Activated CD8-positive, alpha-beta memory T cell treated with anti-CD3 and anti-CD28 coated beads for 24 hours (primary cell): ENCODE measurements around the gene VGLL3.
"Not testable (repeated sequence)": the region's sequence is repeated elsewhere in the genome, so short reads cannot be mapped to it uniquely, and the experiment has no call there.

ENCODE experiments used
- DNase-seq: peaks from one replicate; pipeline ENCODE4 v3.0.0-alpha.2; 2020

VGLL3 gene, protein sequence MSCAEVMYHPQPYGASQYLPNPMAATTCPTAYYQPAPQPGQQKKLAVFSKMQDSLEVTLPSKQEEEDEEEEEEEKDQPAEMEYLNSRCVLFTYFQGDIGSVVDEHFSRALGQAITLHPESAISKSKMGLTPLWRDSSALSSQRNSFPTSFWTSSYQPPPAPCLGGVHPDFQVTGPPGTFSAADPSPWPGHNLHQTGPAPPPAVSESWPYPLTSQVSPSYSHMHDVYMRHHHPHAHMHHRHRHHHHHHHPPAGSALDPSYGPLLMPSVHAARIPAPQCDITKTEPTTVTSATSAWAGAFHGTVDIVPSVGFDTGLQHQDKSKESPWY

DNA sequence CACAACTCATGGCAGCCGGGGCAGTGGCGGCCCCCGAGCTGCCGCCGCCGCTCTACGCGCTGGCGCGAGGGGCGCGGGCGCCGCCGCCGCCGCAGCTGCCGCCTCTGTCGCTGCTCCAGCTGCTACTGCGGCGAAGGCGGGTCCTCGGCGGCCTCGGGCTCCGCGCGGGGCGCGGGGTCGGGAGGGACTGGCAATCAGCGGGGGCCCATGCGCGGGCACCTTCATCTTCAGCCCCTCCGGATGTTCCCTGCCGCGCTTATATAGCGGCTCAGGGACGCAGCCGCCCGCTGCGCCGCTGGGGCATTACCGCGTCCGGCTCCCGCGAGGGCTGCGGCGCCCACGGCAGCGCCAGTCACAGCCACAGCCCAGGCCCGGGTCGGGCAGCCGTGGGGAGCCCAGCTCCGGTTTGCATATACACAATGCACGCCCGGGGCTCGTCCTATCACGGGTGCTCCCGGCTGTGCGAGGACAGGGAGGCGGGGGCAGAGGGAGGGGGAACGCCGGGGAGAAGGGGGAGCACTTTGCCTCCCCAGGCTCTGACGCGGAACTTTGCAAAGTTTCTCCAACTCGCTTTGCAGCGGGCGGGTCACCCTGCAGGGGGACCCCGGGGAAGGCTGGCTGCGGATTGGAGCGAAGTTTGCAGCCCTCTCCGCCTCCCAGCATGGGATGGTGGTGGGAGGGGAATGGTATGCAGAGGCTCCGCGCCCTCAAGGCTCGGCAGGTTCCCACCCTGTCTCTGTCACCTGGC, at the start of gene VGLL3:
Gene VGLL3, minus strand, starts transcription at position 416 of the 748 bp plus-strand sequence. Its CDS starts 406 bp downstream, at position 10.
- DNase-seq = no peak

DNA sequence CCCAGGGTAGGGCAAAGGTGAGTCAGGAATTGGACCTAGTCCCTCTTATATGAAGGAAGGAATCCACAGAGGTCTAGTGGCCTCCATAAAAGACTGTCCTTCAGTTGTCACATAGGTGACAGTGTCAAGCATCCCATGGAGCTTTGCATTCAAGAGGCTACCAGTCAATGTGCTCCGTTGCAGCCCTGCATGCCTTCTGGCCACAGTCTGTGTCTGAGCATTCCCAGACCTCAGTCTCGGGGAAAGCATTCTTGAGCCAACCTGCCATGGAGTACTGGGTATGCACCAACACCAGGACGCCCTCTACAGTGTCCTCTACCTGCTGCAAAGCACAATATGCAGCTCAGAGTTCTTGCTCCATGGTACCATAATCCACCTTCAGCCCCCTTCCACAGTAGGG, 46.7 kb upstream of the VGLL3 start:
- DNase-seq = no peak

GRCh38 chr3:87036671-87037070, 45.7 kb upstream of the VGLL3 start:
- no peak for DNase-seq

DNA sequence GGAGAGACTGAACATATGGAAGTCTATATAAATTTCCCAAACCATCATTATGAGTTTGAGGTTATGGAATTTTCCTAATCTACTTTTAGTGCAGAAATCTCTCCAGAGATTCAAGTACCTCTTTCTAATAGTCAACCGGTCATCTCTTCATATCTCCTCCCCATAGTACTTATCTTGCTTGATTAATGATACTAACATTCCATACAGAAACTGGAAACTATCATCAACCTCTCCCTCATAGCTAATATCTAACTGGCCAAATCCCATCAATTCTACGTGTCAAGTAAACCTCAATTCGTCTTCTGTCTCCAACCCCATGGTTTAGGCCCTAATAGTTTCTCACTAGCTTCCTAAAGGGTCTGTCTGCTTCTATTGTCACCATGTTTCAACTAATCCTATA, 44.4 kb upstream of the VGLL3 start:
- no peak for DNase-seq

GRCh38 chr3:87033205-87033604, 42.3 kb upstream of the VGLL3 start:
- DNase-seq = no peak

GRCh38 chr3:87025661-87026645, 35.0 kb upstream of the VGLL3 start:
- DNase-seq = no peak

- DNase-seq = not testable (repeated sequence)
Observed at GRCh38 chr3:87017370-87017769, 26.4 kb upstream of the VGLL3 start.

- no peak for DNase-seq
Observed at GRCh38 chr3:87009271-87009670, 18.3 kb upstream of the VGLL3 start.

GRCh38 chr3:87006844-87007439, 16.0 kb upstream of the VGLL3 start:
- DNase-seq = no peak

GRCh38 chr3:87004883-87005282, 13.9 kb upstream of the VGLL3 start:
- DNase-seq = no peak

DNA sequence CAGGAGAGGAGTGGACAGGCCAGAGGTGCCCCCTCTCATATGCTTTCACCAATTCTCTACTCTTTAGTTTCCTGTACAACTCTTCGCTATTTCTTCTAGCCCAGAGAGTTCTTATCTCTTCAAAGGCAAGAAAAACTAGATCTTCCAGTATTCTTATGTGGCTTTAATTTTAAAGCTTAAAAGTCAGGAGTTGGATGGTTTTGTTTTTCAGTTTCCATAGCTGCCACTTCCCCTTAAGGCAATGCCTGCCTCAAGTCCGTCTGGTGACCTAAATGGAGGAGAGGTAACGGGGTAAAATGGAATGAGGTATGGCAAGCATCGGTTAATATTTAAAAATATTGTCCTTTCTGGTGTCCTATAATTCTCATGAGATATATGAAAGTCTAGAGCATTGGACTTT, 11.4 kb upstream of the VGLL3 start:
- no peak for DNase-seq

DNA sequence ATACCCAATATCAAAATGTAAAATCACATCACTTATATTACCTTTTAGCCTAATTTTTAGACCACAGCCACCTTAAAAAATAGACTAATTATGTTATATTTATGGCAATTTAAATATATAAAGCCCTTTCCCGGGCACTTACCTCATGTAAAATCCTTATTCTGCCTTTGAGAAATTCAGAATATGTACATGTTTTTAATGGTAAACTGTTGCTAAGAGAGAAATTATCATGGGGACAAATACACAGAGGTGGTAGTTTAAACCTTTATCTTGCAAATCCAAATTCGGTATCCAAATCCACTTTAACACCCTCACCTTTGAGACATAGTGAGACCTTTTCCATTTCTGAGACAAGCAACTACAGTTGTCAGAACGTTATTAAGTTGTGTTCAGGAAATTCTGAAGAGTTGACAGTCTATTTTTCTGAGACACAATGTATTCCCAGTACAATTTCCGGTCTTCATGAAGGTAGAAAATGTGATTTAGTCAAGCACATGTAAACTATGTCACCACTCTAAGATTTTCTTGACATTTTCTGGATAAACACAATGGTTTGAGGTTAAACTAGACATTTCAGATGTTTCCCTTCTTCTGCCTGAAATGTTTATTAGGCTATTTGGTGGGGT, 10.6 kb upstream of the VGLL3 start:
- DNase-seq = no peak

GRCh38 chr3:87000940-87001339, 10.0 kb upstream of the VGLL3 start:
- no peak for DNase-seq

DNA sequence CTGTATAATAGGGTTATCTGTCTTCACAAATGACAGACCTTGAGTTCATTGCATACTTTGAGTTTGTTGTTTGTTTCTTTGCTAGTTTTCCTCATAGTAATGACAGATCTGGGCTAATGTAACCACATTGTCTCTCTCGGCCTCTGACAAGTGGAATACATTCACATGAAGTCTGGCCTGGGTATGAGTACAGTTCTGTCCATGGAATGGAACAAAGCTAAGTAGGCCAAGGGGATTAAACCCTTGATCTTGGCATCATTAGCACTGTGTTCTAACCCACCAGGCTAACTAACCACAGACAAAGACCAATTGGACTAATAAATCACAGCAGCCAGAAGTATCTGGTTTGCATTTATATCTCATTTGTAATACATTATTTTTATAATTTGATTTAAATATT, 7.6 kb upstream of the VGLL3 start:
- DNase-seq = no peak

GRCh38 chr3:86996261-86996955, 5.5 kb upstream of the VGLL3 start:
- DNase-seq = no peak

DNA sequence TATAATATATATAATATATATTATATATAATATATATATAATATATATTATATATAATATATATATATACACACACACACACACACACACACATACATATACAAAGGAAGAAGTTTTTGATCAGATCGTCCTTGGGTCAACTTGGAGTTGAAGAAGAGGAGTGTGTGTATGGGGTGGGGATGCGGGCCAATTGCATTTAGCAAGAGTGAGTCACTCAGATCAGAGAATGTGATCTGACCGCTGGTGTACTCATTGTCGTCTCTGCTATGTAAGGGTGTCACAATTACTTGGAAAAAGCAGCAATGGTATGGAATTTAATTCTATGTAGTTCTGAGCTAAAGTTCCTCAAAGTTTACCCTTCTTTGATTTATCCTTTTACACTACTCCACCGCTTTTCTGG, 4.6 kb upstream of the VGLL3 start:
- no peak for DNase-seq

DNA sequence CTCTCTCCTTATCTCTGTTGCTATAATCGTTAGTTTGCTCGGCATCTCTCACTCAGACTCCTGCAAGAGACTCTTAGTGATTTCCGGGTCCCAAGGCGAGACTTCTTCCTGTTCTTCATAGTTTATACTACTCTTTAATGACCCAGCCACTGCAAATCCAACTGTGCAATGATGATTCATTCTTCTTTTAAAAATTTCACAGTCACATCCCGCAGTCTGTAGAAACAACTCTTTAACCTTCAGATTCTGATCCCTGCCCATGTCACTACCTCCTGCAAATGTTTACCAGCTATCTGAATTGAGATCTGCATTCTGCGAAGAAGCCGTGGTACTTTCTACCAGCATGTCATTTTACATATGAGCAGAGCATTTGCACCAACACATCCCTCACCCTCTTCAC, 2.8 kb upstream of the VGLL3 start:
- no peak for DNase-seq

DNA sequence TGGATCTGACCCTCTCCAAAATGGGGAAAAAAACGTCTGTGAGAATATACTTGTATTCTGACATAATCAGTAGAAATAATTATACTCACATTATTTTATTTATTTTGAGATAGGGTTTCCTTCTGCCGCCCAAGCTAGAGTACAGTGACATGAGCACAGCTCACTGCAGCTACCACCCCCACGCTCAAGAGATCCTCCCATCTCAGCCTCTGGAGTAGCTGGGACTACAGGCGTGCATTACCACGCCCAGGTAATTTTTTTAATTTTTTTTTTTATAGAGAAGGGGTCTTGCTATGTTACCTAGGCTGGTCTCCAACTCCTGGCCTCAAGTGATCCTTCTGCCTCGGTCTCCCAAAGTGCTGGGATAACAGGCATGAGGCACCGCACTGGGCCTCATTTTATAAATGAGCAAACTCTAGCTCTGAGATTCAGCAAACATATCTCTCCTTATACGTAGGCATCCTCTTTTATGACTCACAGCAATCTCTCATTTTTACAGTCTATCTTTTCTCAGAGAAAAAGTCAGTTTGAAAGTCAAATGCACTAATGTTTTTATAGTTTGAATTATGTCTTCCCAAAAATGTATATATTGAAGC, 989 bp upstream of the VGLL3 start:
- DNase-seq = no peak

GRCh38 chr3:86991482-86991815, 500 bp upstream of the VGLL3 start:
- DNase-seq = no peak

DNA sequence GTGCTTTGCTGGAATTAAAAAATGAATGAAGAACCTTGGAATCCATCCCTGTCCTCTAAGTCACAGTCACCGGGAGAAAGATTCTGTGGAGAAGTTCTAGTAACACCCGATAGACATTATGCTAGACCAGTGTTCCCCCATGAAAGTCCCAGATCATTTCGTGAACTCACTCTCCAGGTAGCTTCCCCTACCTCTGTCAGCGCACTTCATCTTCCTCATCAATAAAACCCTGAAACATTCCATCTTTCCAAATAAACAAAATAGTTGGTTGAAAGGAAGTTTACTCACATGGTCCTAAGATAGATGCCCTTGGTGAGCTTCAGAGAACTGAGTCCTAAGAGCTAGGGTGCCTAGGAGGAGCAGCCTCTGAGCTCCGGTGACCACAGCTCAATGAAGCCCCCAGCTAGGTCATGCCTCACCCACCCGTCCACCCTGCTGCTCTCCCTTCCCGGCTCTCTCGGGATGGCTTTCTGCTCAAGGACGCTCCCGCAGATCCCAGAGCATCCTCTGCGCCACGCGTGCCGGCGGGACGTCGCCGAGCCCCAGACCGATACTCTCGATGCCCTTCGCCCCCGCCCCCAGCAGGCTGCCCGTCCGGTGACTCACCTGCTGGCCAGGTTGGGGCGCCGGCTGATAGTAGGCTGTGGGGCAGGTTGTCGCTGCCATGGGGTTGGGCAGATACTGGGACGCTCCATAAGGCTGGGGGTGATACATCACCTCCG, 776 bp downstream of the VGLL3 start:
- DNase-seq = no peak

DNA sequence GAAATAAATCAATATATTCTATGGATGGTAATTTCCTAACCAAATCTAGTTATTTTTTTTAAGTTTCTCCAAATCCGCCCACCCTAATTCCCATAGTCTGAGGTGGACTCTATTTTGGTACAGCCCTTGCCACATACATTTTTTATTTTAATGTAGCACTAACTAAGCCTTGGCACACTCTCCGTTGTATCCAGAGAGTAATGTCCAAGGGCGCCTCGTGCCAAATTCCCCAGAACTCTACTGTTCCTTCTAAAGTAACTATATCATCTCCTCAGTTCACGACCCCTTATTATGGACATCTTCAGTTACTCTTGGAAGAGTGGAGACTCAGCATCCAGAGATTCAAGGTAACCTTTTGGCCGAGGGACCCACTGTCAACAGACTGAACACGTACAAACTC, 1.3 kb downstream of the VGLL3 start:
- DNase-seq = no peak
